ENCODE measurements around the gene FASN. TPM values are rescaled to one million over a fixed set of nuclear protein-coding genes. Genes with fewer than 3 reads are reported as not detected.

FASN gene
- total and polyA plus RNA-seq, 2 of the 13 experiments (the other 11 are each of a cell fraction or from before 2014, with no cell fraction given): 51.7 to 101 TPM

DNA sequence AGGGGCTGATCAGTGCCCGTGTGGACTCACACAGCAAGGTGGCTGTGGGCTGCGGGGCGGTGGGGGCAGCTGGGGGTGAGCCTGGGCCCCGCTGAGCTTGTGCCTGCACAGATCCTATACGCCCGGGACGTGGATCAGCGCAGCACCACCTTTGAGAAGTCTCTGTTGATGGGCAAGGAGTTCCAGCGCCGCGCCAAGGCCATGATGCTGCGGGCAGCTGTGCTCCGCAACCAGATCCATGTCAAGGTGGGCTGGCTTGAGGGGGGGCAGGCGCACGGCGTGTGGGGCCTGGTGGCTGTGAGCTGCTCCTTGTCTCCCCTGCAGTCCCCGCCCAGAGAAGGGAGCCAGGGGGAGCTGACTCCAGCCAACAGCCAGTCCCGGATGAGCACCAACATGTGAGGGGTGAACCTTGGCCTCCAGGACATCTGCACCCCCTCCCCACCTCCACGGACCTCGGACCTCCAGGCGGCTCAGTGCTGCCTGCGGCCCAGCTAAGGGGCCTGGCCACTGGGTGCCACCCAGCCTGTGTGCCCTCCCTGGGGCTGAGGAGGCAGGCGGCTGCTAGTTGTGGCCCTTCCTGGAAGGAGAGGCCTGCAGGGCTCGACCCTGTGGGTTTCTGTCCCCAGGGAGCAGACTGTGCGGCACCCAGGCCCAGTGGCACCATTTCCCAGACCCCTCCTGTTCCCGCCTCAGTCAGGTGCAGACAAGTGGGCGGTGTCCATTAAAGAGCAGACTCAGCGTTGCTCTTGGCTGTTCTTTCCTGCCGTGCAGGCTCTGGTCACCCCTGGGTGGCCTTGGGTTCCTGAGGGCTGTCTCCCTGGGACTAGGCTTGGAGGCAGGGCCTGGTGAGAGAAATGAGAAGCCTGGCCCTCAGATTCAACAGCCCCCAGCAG is 41.1 kb downstream of the FASN start (continued):
- TF ChIP-seq REL (CRISPR knock-in tag; conservative IDR thresholded peaks at IDR 0.05) (peak; percentile 42; the same call in 1 of the 2 replicates), REPIN1 (CRISPR knock-in tag; IDR thresholded peaks at IDR 0.05; ENCODE audit: borderline replicate concordance, low read depth) (peak; percentile 69; the same call in 1 of the 2 replicates), NONO (IDR thresholded peaks at IDR 0.05) (no peak), NONO (CRISPR knock-in tag; conservative IDR thresholded peaks at IDR 0.05) (peak; percentile 97), TAF15 (IDR thresholded peaks at IDR 0.05; ENCODE audit: low read depth, low read length, poor library complexity, severe bottlenecking) (no peak), NFE2L1 (CRISPR knock-in tag; IDR thresholded peaks at IDR 0.05; ENCODE audit: borderline replicate concordance) (no peak), ZSCAN25 (CRISPR knock-in tag; IDR thresholded peaks at IDR 0.05) (peak; percentile 75; the same call in 1 of the 2 replicates), NRL (CRISPR knock-in tag; IDR thresholded peaks at IDR 0.05; ENCODE audit: borderline replicate concordance) (no peak; the same call in 1 of the 2 replicates), SIX1 (CRISPR knock-in tag; IDR thresholded peaks at IDR 0.05; ENCODE audit: borderline replicate concordance) (no peak), GATA4 (IDR thresholded peaks at IDR 0.05; ENCODE audit: borderline replicate concordance, low read depth) (no peak), CEBPG (CRISPR knock-in tag; IDR thresholded peaks at IDR 0.05) (0 out of 2 replicates have a peak, but pooled peaks have one; percentile 11), ZNF318 (CRISPR knock-in tag; IDR thresholded peaks at IDR 0.05) (peak; percentile 22), ZBTB38 (CRISPR knock-in tag; IDR thresholded peaks at IDR 0.05) (peak; percentile 96), ZNF235 (CRISPR knock-in tag; IDR thresholded peaks at IDR 0.05; ENCODE audit: borderline replicate concordance) (0 out of 2 replicates have a peak, but pooled peaks have one; percentile 41), DNMT1 (CRISPR knock-in tag; IDR thresholded peaks at IDR 0.05) (no peak), ZNF543 (CRISPR knock-in tag; IDR thresholded peaks at IDR 0.05) (peak; percentile 91), IKZF4 (CRISPR knock-in tag; IDR thresholded peaks at IDR 0.05; ENCODE audit: borderline replicate concordance, low read depth, not compliant biosample characterization) (no peak), ZNF451 (CRISPR knock-in tag; IDR thresholded peaks at IDR 0.05) (no peak; the same call in none of the 2 replicates), ZNF446 (CRISPR knock-in tag; IDR thresholded peaks at IDR 0.05) (no peak)
- TF ChIP-seq, protein P1, sequence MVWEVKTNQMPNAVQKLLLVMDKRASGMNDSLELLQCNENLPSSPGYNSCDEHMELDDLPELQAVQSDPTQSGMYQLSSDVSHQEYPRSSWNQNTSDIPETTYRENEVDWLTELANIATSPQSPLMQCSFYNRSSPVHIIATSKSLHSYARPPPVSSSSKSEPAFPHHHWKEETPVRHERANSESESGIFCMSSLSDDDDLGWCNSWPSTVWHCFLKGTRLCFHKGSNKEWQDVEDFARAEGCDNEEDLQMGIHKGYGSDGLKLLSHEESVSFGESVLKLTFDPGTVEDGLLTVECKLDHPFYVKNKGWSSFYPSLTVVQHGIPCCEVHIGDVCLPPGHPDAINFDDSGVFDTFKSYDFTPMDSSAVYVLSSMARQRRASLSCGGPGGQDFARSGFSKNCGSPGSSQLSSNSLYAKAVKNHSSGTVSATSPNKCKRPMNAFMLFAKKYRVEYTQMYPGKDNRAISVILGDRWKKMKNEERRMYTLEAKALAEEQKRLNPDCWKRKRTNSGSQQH (CRISPR knock-in tag; IDR thresholded peaks at IDR 0.05; ENCODE audit: low read depth): no peak

Data from HepG2 (cell line).